Measurements from ENCODE around the gene RAB19.
"Not testable (repeated sequence)": the region's sequence is repeated elsewhere in the genome, so short reads cannot be mapped to it uniquely, and the experiment has no call there.

RAB19 gene

DNA sequence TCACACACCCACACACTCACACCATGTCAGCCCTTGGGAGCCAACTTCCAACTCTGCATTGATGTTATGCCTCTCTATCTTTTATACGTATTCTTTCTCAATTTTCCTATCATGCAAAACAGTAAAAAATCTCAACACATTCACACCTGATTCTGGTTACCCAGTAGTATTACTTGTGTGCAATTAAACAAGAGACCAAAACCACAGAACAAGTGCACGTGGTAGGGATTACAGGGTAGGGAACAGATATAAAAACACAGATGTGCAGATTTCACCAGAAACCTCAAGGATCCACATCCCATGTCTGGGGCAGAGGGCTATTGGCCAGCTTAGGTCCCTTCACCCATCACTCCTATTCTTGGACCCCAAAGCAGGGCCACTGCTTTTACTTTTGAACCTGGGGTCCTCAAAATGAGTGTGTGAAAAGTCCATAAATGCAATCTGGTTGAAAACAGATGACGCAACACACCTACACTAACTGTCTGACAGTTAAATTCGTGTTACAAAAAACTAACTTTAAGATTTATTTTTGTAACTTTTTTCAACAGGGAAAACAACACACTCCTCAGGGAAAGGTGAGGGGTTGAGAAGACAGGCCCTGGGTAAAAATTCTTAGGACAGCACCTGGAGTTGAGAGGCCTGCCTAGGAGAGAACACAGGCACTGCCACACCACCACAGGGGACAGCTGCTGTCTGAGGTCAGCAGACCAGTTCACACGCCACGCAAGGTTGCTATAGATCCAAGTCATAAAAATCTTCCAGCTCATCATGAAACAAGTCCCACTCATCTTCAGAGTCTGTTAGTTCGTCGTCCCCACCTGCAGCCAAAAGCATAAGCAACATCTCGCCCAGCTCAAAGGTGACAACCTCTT is 50.2 kb downstream of the RAB19 start:
- H3K27ac ChIP-seq (ENCODE audit: low read length); H3K4me1 ChIP-seq (ENCODE audit: control insufficient read depth, insufficient read depth, low read length); H3K4me3 ChIP-seq (ENCODE audit: low read length in 2 of 2); H3K9me3 ChIP-seq (ENCODE audit: control insufficient read depth in 2 of 2, low read length in 2 of 2); H3K27me3 ChIP-seq (ENCODE audit: control insufficient read depth in 1 of 2, insufficient read depth in 2 of 2, low read length in 2 of 2); H3K9ac ChIP-seq (ENCODE audit: low read length in 2 of 2): not testable (repeated sequence)
- H3K36me3 ChIP-seq (ENCODE audit: control insufficient read depth in 2 of 2, insufficient read depth in 2 of 2, low read length in 2 of 2) = peaks cover 41 to 51% of the 10 kb centered on the region in 2 donors

DNA sequence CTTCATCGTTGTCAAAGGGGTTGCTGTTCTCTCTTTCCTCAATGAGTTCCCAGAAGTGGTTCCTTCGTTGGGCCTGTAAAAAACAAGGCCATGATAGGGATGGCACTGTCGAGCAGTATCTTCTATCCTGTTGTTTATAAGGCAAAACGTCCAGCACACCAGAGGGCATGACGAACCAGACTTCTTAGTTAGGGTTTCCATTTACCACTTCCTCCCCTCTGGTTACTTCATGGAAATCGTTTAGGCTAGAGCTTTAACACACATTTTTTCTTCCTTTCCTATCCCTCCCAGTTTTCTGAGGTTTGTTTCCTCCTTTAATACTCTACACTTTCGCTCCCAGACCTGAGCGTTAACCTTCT is 50.8 kb downstream of the RAB19 start:
- Histone ChIP-seq H3K4me1 (ENCODE audit: control insufficient read depth, insufficient read depth, low read length) (no peaks in the 10 kb centered on the region), H3K9ac (ENCODE audit: low read length in 2 of 2) (no peak overlapping the region), H3K4me3 (ENCODE audit: low read length in 2 of 2) (no peak overlapping the region), H3K9me3 (ENCODE audit: control insufficient read depth in 2 of 2, low read length in 2 of 2) (no peaks in the 10 kb centered on the region), H3K36me3 (ENCODE audit: control insufficient read depth in 2 of 2, insufficient read depth in 2 of 2, low read length in 2 of 2) (peaks cover 40 to 54% of the 10 kb centered on the region in 2 donors), H3K27ac (ENCODE audit: low read length) (no peak overlapping the region), H3K27me3 (ENCODE audit: control insufficient read depth in 1 of 2, insufficient read depth in 2 of 2, low read length in 2 of 2) (no peaks in the 10 kb centered on the region)

DNA sequence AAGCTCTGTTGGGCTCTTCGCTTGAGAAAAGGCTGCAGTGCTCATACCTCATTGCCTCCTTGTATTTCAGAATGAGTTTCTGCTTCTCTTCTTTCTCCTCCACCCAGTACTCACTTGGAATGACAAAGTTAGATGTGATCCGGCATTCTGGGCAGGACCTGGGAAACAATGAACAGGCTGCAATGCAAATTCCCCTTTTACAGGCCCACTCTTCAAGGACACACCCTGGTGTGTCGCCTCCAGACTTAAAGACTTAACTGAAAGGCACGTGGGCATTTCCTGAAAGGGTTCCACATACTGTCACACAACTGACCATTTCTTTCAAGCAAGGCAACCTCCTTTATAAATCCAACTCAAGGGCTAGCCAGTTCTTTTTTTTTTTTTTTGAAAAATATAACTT is 51.9 kb downstream of the RAB19 start:
- H3K27me3 ChIP-seq (ENCODE audit: control insufficient read depth in 1 of 2, insufficient read depth in 2 of 2, low read length in 2 of 2) = no peaks in the 10 kb centered on the region
- H3K9ac ChIP-seq (ENCODE audit: low read length in 2 of 2) = no peak overlapping the region
- H3K4me1 ChIP-seq (ENCODE audit: control insufficient read depth, insufficient read depth, low read length) = no peaks in the 10 kb centered on the region
- no peak overlapping the region for H3K27ac ChIP-seq (ENCODE audit: low read length)
- H3K9me3 ChIP-seq (ENCODE audit: control insufficient read depth in 2 of 2, low read length in 2 of 2) = no peaks in the 10 kb centered on the region
- peaks cover 42 to 57% of the 10 kb centered on the region in 2 donors for H3K36me3 ChIP-seq (ENCODE audit: control insufficient read depth in 2 of 2, insufficient read depth in 2 of 2, low read length in 2 of 2)
- H3K4me3 ChIP-seq (ENCODE audit: low read length in 2 of 2) = no peak overlapping the region

DNA sequence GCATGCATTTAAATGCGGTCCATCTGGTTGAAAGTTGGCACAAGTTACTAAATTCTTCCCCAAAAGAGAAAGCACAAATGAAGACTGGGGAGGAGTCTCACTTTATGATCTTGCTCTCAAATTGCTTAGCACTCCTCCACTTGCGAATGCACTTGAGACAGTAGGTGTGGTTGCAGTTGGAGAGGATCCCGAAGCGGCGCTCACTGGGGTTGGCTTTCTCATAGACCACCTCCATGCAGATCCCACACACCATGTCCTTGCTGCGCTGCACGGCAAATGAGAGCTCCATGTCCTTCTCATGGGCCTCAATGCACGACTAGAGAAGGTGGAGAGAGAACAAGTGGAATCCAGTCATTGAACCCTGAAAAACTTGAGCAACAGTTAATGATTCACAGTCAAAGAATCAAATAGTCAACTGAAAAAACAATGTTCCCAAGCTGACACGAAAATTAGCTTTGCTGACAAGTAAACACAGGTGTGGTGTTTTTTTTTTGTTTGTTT is 52.7 kb downstream of the RAB19 start:
- Histone ChIP-seq H3K9ac (ENCODE audit: low read length in 2 of 2) (no peak overlapping the region), H3K4me3 (ENCODE audit: low read length in 2 of 2) (no peak overlapping the region), H3K27me3 (ENCODE audit: control insufficient read depth in 1 of 2, insufficient read depth in 2 of 2, low read length in 2 of 2) (no peaks in the 10 kb centered on the region), H3K4me1 (ENCODE audit: control insufficient read depth, insufficient read depth, low read length) (no peaks in the 10 kb centered on the region), H3K27ac (ENCODE audit: low read length) (no peak overlapping the region), H3K36me3 (ENCODE audit: control insufficient read depth in 2 of 2, insufficient read depth in 2 of 2, low read length in 2 of 2) (peaks cover 46 to 63% of the 10 kb centered on the region in 2 donors), H3K9me3 (ENCODE audit: control insufficient read depth in 2 of 2, low read length in 2 of 2) (no peaks in the 10 kb centered on the region)

DNA sequence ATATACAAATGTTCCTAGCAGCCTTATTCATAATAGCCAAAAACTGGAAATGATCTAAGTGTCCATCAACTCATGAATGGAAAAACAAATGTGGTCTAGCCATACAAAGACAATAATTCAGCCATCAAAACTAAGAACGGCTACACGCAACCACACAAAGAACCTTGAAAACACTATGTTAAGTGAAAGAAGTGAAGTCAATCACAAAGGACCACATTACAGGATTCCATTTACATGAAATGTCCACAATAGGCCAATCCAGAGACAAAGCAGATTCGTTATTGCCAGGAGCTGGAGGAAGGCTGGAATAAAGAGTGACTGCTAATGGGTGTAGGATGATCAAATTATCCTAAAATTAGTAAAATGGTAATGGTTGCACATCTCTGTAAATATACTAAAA is 54.3 kb downstream of the RAB19 start:
- peaks cover 42 to 66% of the 10 kb centered on the region in 2 donors for H3K36me3 ChIP-seq (ENCODE audit: control insufficient read depth in 2 of 2, insufficient read depth in 2 of 2, low read length in 2 of 2)
- H3K4me1 ChIP-seq (ENCODE audit: control insufficient read depth, insufficient read depth, low read length) = no peaks in the 10 kb centered on the region
- no peaks in the 10 kb centered on the region for H3K27me3 ChIP-seq (ENCODE audit: control insufficient read depth in 1 of 2, insufficient read depth in 2 of 2, low read length in 2 of 2)
- no peak overlapping the region for H3K9ac ChIP-seq (ENCODE audit: low read length in 2 of 2)
- H3K27ac ChIP-seq (ENCODE audit: low read length) = no peak overlapping the region
- H3K9me3 ChIP-seq (ENCODE audit: control insufficient read depth in 2 of 2, low read length in 2 of 2) = no peaks in the 10 kb centered on the region
- H3K4me3 ChIP-seq (ENCODE audit: low read length in 2 of 2) = no peak overlapping the region

DNA sequence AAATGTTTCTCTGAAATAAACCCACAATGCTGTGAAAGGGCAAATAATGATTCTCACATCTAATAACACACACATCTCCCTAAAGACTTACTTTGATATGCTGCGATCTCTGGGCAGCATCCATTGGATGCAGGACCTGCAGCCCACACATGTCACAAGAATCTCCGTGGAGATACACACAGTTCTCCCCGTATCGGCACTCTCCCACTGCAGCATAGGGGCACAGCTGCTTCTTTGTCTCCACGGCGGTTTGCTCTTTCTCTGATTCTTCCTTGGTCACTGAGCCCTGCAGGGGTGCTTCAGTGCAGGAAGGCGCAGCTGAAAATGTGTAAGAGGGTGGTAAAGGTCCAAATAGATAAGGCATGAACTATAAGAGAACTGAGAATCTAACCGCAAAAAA is 55.1 kb downstream of the RAB19 start:
- Histone ChIP-seq H3K4me1 (ENCODE audit: control insufficient read depth, insufficient read depth, low read length) (no peaks in the 10 kb centered on the region), H3K4me3 (ENCODE audit: low read length in 2 of 2) (no peak overlapping the region), H3K27me3 (ENCODE audit: control insufficient read depth in 1 of 2, insufficient read depth in 2 of 2, low read length in 2 of 2) (no peaks in the 10 kb centered on the region), H3K9me3 (ENCODE audit: control insufficient read depth in 2 of 2, low read length in 2 of 2) (no peaks in the 10 kb centered on the region), H3K36me3 (ENCODE audit: control insufficient read depth in 2 of 2, insufficient read depth in 2 of 2, low read length in 2 of 2) (peaks cover 42 to 60% of the 10 kb centered on the region in 2 donors), H3K27ac (ENCODE audit: low read length) (no peak overlapping the region), H3K9ac (ENCODE audit: low read length in 2 of 2) (no peak overlapping the region)

DNA sequence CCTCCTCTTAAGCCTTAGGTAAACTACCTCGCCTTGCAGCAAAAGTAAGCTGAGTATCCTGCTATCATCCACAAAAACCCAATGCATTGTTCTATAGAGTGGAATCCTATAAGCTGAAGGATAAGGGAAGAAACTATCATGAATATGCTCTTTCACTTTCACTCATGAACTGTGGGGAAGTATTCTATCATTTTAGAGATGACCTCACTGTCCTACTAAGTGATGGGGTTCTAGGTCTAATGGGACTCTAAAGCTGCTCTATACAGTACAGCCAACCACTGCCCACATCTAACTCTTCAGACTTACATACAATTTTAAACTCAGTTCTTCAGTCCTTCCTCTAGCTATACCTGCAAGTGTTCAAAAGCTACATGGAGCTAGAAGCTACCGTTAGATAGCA is 59.3 kb downstream of the RAB19 start:
- Histone ChIP-seq H3K9me3 (ENCODE audit: control insufficient read depth in 2 of 2, low read length in 2 of 2) (no peaks in the 10 kb centered on the region), H3K9ac (ENCODE audit: low read length in 2 of 2) (no peak overlapping the region), H3K27me3 (ENCODE audit: control insufficient read depth in 1 of 2, insufficient read depth in 2 of 2, low read length in 2 of 2) (no peaks in the 10 kb centered on the region), H3K36me3 (ENCODE audit: control insufficient read depth in 2 of 2, insufficient read depth in 2 of 2, low read length in 2 of 2) (peaks cover 33 to 41% of the 10 kb centered on the region in 2 donors), H3K4me1 (ENCODE audit: control insufficient read depth, insufficient read depth, low read length) (no peaks in the 10 kb centered on the region), H3K4me3 (ENCODE audit: low read length in 2 of 2) (no peak overlapping the region), H3K27ac (ENCODE audit: low read length) (no peak overlapping the region)

DNA sequence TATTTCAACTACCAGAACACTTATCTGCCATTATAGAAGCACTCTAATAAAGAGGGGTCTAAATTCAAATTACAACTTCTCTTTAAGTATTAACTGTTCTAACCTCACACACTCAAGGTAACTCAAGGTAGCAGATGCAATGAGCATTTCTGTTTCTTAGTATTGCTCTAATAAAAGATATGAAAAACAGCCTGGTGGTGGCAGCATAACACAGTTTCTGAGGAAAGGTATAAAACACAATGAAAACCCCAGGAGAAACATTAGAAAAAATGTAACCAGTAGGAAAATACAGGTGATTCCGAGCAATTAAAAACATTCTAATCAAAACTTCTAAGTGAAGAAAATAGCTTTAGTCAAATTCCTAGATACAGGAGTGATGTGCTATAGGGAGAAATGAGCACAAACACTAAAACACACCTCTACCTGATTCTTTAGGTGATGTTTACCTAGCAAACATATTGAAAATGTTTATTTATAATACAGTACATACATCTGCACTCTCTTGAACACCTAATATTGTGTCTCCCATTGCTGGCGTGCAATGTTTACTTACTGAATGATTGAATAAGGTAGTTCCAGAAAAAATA is 72.0 kb downstream of the RAB19 start:
- Histone ChIP-seq H3K9me3 (ENCODE audit: control insufficient read depth in 2 of 2, low read length in 2 of 2) (no peaks in the 10 kb centered on the region), H3K36me3 (ENCODE audit: control insufficient read depth in 2 of 2, insufficient read depth in 2 of 2, low read length in 2 of 2) (peaks cover 2 to 3% of the 10 kb centered on the region in 2 donors), H3K4me1 (ENCODE audit: control insufficient read depth, insufficient read depth, low read length) (peaks cover 6% of the 10 kb centered on the region), H3K27me3 (ENCODE audit: control insufficient read depth in 1 of 2, insufficient read depth in 2 of 2, low read length in 2 of 2) (no peaks in the 10 kb centered on the region), H3K27ac (ENCODE audit: low read length) (no peak overlapping the region), H3K4me3 (ENCODE audit: low read length in 2 of 2) (no peak overlapping the region), H3K9ac (ENCODE audit: low read length in 2 of 2) (no peak overlapping the region)

DNA sequence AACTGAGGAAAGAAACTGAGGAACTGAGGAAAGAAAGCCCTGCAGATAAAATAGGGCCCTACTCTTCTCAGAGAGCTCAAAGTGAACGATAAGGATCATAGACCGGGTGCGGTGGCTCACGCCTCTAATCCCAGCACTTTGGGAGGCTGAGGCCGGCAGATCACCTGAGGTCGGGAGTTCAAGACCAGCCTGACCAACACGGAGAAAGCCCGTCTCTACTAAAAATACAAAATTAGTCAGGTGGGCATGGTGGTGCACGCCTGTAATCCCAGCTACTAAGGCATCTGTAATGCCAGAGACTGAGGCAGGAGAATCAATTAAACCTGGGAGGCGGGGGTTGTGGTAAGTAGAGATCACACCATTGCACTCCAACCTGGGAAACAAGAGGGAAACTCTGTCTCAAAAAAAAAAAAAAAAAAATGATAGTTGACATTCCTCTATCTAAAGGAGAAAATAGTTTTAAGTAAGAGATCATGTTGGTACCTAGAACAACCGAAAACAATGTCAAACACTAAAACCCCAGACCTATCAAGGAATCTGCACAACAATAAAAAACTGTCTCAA is 72.9 kb downstream of the RAB19 start:
- Histone ChIP-seq H3K9ac (ENCODE audit: low read length in 2 of 2) (no peak overlapping the region), H3K27ac (ENCODE audit: low read length) (no peak overlapping the region), H3K36me3 (ENCODE audit: control insufficient read depth in 2 of 2, insufficient read depth in 2 of 2, low read length in 2 of 2) (peaks cover 0 to under 1% of the 10 kb centered on the region in 2 donors), H3K4me1 (ENCODE audit: control insufficient read depth, insufficient read depth, low read length) (peaks cover 6% of the 10 kb centered on the region), H3K9me3 (ENCODE audit: control insufficient read depth in 2 of 2, low read length in 2 of 2) (no peaks in the 10 kb centered on the region), H3K27me3 (ENCODE audit: control insufficient read depth in 1 of 2, insufficient read depth in 2 of 2, low read length in 2 of 2) (no peaks in the 10 kb centered on the region), H3K4me3 (ENCODE audit: low read length in 2 of 2) (no peak overlapping the region)
